Thyroid gland (tissue), 4 donors: ENCODE results near the gene SLC12A8. TPM values are rescaled to one million over a fixed set of nuclear protein-coding genes. Genes with fewer than 3 reads are reported as not detected.

Source experiments
- DNase-seq, 2 donors: peaks; one replicate each; pipeline ENCODE4 v3.0.0-alpha.2; 2019
- H3K27ac ChIP-seq, 3 donors: fragments of 200-600 bp; sonication (generic); 1 replicate in 2 of 3; 2 replicates in 1 of 3; pipeline ENCODE4 v1.5.1; 2016 to 2019; ENCODE audit warnings: mild to moderate bottlenecking in 1 of 3, moderate library complexity in 1 of 3
- H3K27me3 ChIP-seq: fragments of 200-600 bp; sonication (generic); one replicate; pipeline ENCODE4 v1.5.1; 2019
- H3K36me3 ChIP-seq, 2 donors: fragments of 200-600 bp; sonication (generic); one replicate each; pipeline ENCODE4 v1.5.1; 2016 to 2019
- H3K4me1 ChIP-seq, 2 donors: fragments of 200-600 bp; sonication (generic); one replicate each; pipeline ENCODE4 v1.5.1; 2017 to 2019
- H3K4me3 ChIP-seq, 3 donors: fragments of 200-600 bp; sonication (generic); replicated peaks in 1 of 3; 1 replicate in 2 of 3; 2 replicates in 1 of 3; pipeline ENCODE4 v1.5.1; 2016; ENCODE audit warnings: mild to moderate bottlenecking in 1 of 3
- H3K9me3 ChIP-seq: fragments of 200-600 bp; sonication (generic); one replicate; pipeline ENCODE4 v1.5.1; 2017
- CTCF ChIP-seq, 6 experiments: fragments of 200-600 bp in 3 of 6; fragments of 450-650 bp in 3 of 6; sonication (generic) in 3 of 6; IDR thresholded peaks; one replicate each; pipeline ENCODE4 v1.5.1; 2016 to 2019; ENCODE audit warnings: antibody characterized with exemption in 6 of 6, mild to moderate bottlenecking in 2 of 6, inconsistent platforms in 1 of 6, moderate library complexity in 1 of 6
- POLR2A ChIP-seq, 2 donors: fragments of 450-650 bp; IDR thresholded peaks; one replicate each; pipeline ENCODE4 v1.6.1; 2017; ENCODE audit warnings: antibody characterized with exemption in 2 of 2, mild to moderate bottlenecking in 2 of 2, moderate library complexity in 1 of 2
- WGBS, 2 donors: methylation state at CpG; one replicate each; pipeline ENCODE4 v1.1.5; 2017; 5-methylcytosine and 5-hydroxymethylcytosine counted together
- intact Hi-C: fragments of 100-400 bp; cut with DNase I; formaldehyde crosslinking; loops from one replicate; pipeline ENCODE4 v1.15.1; 2023
- total RNA-seq, 4 donors: library from RNA; depleted of rRNA; stranded (reverse); fragments of >200 nt; gene quantifications; one replicate each; pipeline ENCODE4 v1.2.3, GENCODE V29; 2016

Gene SLC12A8
- total RNA-seq, 4 donors from 2014 or later, result 71.2 to 136 (median 99.2) TPM

DNA sequence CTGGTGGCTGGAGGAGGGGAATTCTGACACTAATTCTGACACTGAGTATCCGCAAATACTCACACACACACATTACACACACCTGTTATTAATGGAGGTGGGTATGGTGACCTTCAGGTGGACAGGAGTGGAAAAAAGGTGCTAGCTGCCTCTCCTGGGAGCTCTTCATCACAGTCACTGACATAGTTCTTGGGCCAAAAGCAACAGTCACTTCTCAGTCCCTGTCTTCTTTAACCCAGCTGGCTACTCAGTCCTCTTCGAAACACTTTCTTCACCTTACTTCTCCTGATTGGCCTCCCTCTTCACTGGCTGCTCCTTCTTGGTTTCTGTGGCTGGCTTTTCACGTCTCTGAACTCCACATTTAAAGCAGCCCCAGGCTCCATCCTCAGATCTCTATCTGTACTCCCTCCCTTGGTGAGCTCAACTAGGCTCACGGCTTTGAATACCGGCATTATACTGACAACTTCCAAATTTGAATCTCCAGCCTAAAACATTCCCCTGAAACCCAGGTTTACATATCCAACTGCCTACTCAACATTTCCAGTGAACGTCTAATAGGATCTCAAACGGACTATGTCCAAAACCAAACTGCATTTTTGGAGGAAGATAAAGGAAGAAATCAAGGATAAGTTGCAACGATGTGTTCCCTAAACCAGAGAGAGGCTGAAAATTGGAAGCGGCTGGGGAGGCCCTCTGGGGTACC is 103.6 kb downstream of the SLC12A8 start:
- intact Hi-C loops, result no loop called here
- no peak for DNase-seq
- Histone ChIP-seq H3K4me3 (no peak overlapping the region), H3K27ac (peak overlapping the region; percentile 80 to 95 (median 93)), H3K36me3 (no peaks in the 10 kb centered on the region), H3K27me3 (no peaks in the 10 kb centered on the region), H3K4me1 (peaks cover 28 to 41% of the 10 kb centered on the region in 2 donors), H3K9me3 (no peaks in the 10 kb centered on the region)
- TF ChIP-seq CTCF (IDR thresholded peaks at IDR 0.05), result no peak
- no peak for TF ChIP-seq POLR2A (IDR thresholded peaks at IDR 0.05)
- 79 to 88% methylated on average over 9 of the region's 9 CpGs for WGBS, 2 donors

GRCh38 chr3:125107861-125108567 is 104.5 kb downstream of the SLC12A8 start:
- WGBS, 2 donors, result 35 to 37% methylated on average over 13 of the region's 13 CpGs
- peak overlapping the region in 1 of 3 donors; percentile 23 for H3K4me3 ChIP-seq
- no peaks in the 10 kb centered on the region for H3K36me3 ChIP-seq
- intact Hi-C loops, result no loop called here
- DNase-seq, result peak; percentile 83 to 84
- no peaks in the 10 kb centered on the region for H3K27me3 ChIP-seq
- no peaks in the 10 kb centered on the region for H3K9me3 ChIP-seq
- H3K27ac ChIP-seq, result peak overlapping the region; percentile 93 to 95 (median 93)
- peaks cover 28 to 46% of the 10 kb centered on the region in 2 donors for H3K4me1 ChIP-seq
- peak in 1 of 2 donors; percentile 29 for TF ChIP-seq POLR2A (IDR thresholded peaks at IDR 0.05)
- no peak for TF ChIP-seq CTCF (IDR thresholded peaks at IDR 0.05)

DNA sequence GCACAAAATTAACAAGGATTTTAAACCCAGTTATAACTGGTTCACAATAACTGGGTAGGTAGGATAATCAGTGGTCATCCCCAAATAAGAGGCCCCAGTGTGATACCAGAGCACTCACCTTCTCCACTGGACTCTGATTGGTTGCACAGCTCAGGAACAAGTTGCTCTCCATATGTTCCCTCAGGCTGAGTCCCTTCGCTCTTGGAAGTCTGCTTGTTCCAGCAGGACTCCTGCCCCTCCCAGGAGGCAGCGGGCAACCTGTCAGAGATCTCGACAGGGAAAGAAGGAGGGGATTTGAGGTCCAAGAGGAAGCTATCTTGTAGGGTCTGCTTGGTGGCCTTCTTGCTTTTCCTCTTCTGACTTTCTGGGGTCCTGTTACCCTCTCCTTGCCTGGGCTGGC is 105.2 kb downstream of the SLC12A8 start:
- intact Hi-C loops, result no loop called here
- WGBS, 2 donors, result 48 to 49% methylated on average over 3 of the region's 3 CpGs
- H3K27ac ChIP-seq, result peak overlapping the region; percentile 87 to 95 (median 93)

GRCh38 chr3:125105116-125105515 is 107.4 kb downstream of the SLC12A8 start:
- intact Hi-C loops, result no loop called here
- Histone ChIP-seq H3K36me3 (no peaks in the 10 kb centered on the region), H3K27me3 (no peaks in the 10 kb centered on the region), H3K27ac (peak overlapping the region; percentile 87 to 95 (median 93)), H3K4me1 (peaks cover 31 to 50% of the 10 kb centered on the region in 2 donors), H3K4me3 (peak overlapping the region in 2 of 3 donors; percentile 8 to 47), H3K9me3 (no peaks in the 10 kb centered on the region)
- TF ChIP-seq POLR2A (IDR thresholded peaks at IDR 0.05) (no peak), CTCF (IDR thresholded peaks at IDR 0.05) (no peak)
- DNase-seq, result no peak
- WGBS, 2 donors, result 67 to 80% methylated on average over 1 of the region's 1 CpG

More for the DNA sequence above, 105.2 kb downstream of the SLC12A8 start:
- DNase-seq, result peak; percentile 67 to 76
- TF ChIP-seq CTCF (IDR thresholded peaks at IDR 0.05) (no peak), POLR2A (IDR thresholded peaks at IDR 0.05) (peak in 1 of 2 donors; percentile 43)
- H3K9me3 ChIP-seq, result no peaks in the 10 kb centered on the region
- H3K4me1 ChIP-seq, result peaks cover 28 to 52% of the 10 kb centered on the region in 2 donors
- no peaks in the 10 kb centered on the region for H3K36me3 ChIP-seq
- H3K4me3 ChIP-seq, result peak overlapping the region in 2 of 3 donors; percentile 4 to 23
- H3K27me3 ChIP-seq, result no peaks in the 10 kb centered on the region

DNA sequence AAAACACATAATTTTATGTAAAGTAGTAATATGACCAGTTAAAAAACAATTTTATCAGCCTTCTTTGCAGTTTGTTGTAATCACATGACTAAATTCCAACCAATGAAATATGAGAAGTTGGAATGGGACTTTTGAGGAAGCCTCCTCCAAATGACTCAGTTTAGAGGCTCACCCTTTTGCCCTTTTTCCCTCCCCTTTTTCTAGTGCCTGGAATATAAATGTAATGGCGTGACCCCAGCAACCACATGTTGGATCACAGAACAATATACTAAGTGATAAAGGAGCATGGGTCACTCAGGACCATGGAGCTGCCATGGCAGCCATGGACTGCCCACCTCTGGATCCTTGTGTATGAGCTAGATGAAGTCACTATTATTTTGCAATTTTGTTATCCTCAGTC is 107.9 kb downstream of the SLC12A8 start:
- Histone ChIP-seq H3K27ac (peak overlapping the region; percentile 87 to 95 (median 93)), H3K36me3 (no peaks in the 10 kb centered on the region), H3K27me3 (no peaks in the 10 kb centered on the region), H3K9me3 (no peaks in the 10 kb centered on the region), H3K4me3 (peak overlapping the region in 1 of 3 donors; percentile 8), H3K4me1 (peaks cover 30 to 46% of the 10 kb centered on the region in 2 donors)
- DNase-seq, result no peak
- 95 to 100% methylated on average over 1 of the region's 1 CpG for WGBS, 2 donors
- intact Hi-C loops, result no loop called here
- no peak for TF ChIP-seq CTCF (IDR thresholded peaks at IDR 0.05)
- TF ChIP-seq POLR2A (IDR thresholded peaks at IDR 0.05), result no peak
